Esophagus muscularis mucosa (tissue), 4 donors: ENCODE measurements around the gene F12. TPM values are rescaled to one million over a fixed set of nuclear protein-coding genes. Genes with fewer than 3 reads are reported as not detected.

Experiments
- DNase-seq: peaks from one replicate; pipeline ENCODE4 v3.0.0-alpha.2; 2017; ENCODE audit errors: extremely low spot score
- H3K27ac ChIP-seq, 4 donors: fragments of 200-600 bp; sonication (generic); replicated peaks in 1 of 4; 1 replicate in 3 of 4; 2 replicates in 1 of 4; pipeline ENCODE4 v1.5.1; 2016 to 2019; ENCODE audit warnings: mild to moderate bottlenecking in 1 of 4
- H3K27me3 ChIP-seq, 4 donors: fragments of 200-600 bp; sonication (generic); one replicate each; pipeline versions ENCODE4 v1.5.1 to v1.6.0; 2016 to 2019
- H3K36me3 ChIP-seq, 4 donors: fragments of 200-600 bp; sonication (generic); one replicate each; pipeline ENCODE4 v1.5.1; 2016 to 2019
- H3K4me1 ChIP-seq, 4 donors: fragments of 200-600 bp; sonication (generic); one replicate each; pipeline ENCODE4 v1.5.1; 2016 to 2019
- H3K4me3 ChIP-seq, 4 donors: fragments of 200-600 bp; sonication (generic); 1 replicate in 2 of 4; 2 replicates in 2 of 4; pipeline ENCODE4 v1.5.1; 2016 to 2019; ENCODE audit warnings: mild to moderate bottlenecking in 4 of 4, moderate library complexity in 1 of 4
- H3K9me3 ChIP-seq, 4 donors: fragments of 200-600 bp; sonication (generic); 1 replicate in 3 of 4; 2 replicates in 1 of 4; pipeline ENCODE4 v1.5.1; 2016 to 2019
- EP300 ChIP-seq: sonication (generic); formaldehyde crosslinking; IDR thresholded peaks from one replicate; pipeline ENCODE4 v1.6.1; 2017; ENCODE audit warnings: antibody characterized with exemption
- POLR2A ChIP-seq: fragments of 450-650 bp; IDR thresholded peaks from one replicate; pipeline ENCODE4 v1.6.1; 2017; ENCODE audit warnings: antibody characterized with exemption, moderate library complexity, mild to moderate bottlenecking, low read depth
- POLR2AphosphoS5 ChIP-seq, 2 donors: sonication (generic); formaldehyde crosslinking; IDR thresholded peaks; one replicate each; pipeline ENCODE4 v1.6.1; 2017; ENCODE audit warnings: antibody characterized with exemption in 2 of 2
- WGBS: methylation state at CpG from one replicate; pipeline ENCODE4 v1.1.5; 2018; 5-methylcytosine and 5-hydroxymethylcytosine counted together
- intact Hi-C: fragments of 100-400 bp; cut with DNase I; formaldehyde crosslinking; loops from one replicate; pipeline ENCODE4 v1.15.1; 2023
- total RNA-seq, 4 donors: library from RNA; depleted of rRNA; stranded (reverse); fragments of >200 nt; gene quantifications; one replicate each; pipeline versions ENCODE4 v1.1.0 to v1.2.1, GENCODE V29; 2016
- TF ChIP-seq, protein P1 (sequence below), 3 experiments: fragments of 200-600 bp in 2 of 3; fragments of 450-650 bp in 1 of 3; sonication (generic) in 2 of 3; IDR thresholded peaks; one replicate each; pipeline ENCODE4 v1.5.1; 2017 to 2019; ENCODE audit warnings: antibody characterized with exemption in 3 of 3, mild to moderate bottlenecking in 2 of 3, moderate library complexity in 1 of 3

Gene F12
- total RNA-seq, 4 donors from 2014 or later = 0.17 TPM; not detected in 3

DNA sequence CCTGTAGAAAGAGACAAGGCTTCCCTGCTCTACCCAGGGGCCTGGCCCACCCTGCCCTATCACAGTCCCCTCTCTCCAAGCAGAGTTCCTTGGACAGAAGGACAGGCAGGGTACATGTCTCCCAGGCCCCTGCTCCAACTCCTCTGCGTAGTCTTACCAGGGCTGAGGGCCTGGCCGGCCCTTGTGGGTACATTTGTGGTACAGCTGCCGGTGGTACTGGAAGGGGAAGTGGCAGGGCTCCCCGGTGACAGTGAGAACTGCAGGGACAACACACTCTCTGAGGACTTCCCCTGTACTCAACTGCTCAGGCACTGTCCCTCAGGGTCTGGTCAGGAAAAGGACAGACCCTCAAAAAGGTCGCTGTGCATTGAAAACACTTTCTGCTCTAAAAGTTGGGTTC is 3.6 kb downstream of the F12 start:
- no peak for DNase-seq

DNA sequence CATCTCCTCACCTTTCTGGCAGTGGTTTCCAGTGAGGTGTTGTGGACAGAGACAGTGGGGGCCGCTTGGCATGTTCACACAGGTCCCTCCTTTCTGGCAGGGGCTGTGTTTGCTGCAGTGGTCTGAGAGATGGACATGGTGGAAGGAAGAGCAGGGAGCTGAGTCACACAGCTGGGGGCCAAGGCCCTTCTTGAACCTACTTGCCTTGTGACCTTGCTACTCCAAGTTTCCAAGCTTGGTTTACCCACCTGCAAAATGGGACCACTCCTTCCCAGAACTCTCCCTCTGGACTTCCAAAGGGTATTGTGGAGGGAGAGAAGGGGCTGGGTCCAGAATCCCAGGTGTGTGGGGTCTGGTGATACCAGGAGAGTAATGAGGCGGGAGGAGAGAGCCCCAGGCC is 4.1 kb downstream of the F12 start:
- TF ChIP-seq EP300 (no peak), POLR2AphosphoS5 (IDR thresholded peaks at IDR 0.05) (no peak)
- H3K27me3 ChIP-seq = peaks cover 9 to 59% (median 36%) of the 10 kb centered on the region in 4 donors
- intact Hi-C loops = no loop called here
- H3K36me3 ChIP-seq = no peaks in the 10 kb centered on the region
- H3K4me1 ChIP-seq = peaks cover 28 to 39% (median 35%) of the 10 kb centered on the region in 4 donors
- no peak overlapping the region for H3K4me3 ChIP-seq
- WGBS = 86% methylated on average over 1 of the region's 2 CpGs
- H3K27ac ChIP-seq = no peak overlapping the region
- H3K9me3 ChIP-seq = no peaks in the 10 kb centered on the region
- no peak for DNase-seq

More for the DNA sequence above, 3.6 kb downstream of the F12 start:
- Histone ChIP-seq H3K36me3 (no peaks in the 10 kb centered on the region), H3K27me3 (peaks cover 7 to 54% (median 31%) of the 10 kb centered on the region in 4 donors), H3K27ac (no peak overlapping the region), H3K4me3 (no peak overlapping the region), H3K4me1 (peaks cover 27 to 36% (median 32%) of the 10 kb centered on the region in 4 donors), H3K9me3 (no peaks in the 10 kb centered on the region)
- no peak for TF ChIP-seq POLR2A
- TF ChIP-seq POLR2AphosphoS5 (IDR thresholded peaks at IDR 0.05) = no peak
- TF ChIP-seq EP300 = no peak
- TF ChIP-seq, protein P1, sequence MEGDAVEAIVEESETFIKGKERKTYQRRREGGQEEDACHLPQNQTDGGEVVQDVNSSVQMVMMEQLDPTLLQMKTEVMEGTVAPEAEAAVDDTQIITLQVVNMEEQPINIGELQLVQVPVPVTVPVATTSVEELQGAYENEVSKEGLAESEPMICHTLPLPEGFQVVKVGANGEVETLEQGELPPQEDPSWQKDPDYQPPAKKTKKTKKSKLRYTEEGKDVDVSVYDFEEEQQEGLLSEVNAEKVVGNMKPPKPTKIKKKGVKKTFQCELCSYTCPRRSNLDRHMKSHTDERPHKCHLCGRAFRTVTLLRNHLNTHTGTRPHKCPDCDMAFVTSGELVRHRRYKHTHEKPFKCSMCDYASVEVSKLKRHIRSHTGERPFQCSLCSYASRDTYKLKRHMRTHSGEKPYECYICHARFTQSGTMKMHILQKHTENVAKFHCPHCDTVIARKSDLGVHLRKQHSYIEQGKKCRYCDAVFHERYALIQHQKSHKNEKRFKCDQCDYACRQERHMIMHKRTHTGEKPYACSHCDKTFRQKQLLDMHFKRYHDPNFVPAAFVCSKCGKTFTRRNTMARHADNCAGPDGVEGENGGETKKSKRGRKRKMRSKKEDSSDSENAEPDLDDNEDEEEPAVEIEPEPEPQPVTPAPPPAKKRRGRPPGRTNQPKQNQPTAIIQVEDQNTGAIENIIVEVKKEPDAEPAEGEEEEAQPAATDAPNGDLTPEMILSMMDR (IDR thresholded peaks at IDR 0.05) = no peak
- WGBS = 40% methylated on average over 1 of the region's 5 CpGs
- intact Hi-C loops = no loop called here

- Histone ChIP-seq H3K27ac (no peak overlapping the region), H3K4me1 (peaks cover 34 to 45% (median 41%) of the 10 kb centered on the region in 4 donors), H3K9me3 (no peaks in the 10 kb centered on the region), H3K36me3 (no peaks in the 10 kb centered on the region), H3K4me3 (peak overlapping the region; percentile 53 to 58 (median 57)), H3K27me3 (peaks cover 13 to 65% (median 42%) of the 10 kb centered on the region in 4 donors)
- TF ChIP-seq, protein P1 (IDR thresholded peaks at IDR 0.05) = no peak
- TF ChIP-seq EP300 (no peak), POLR2AphosphoS5 (IDR thresholded peaks at IDR 0.05) (no peak), POLR2A (no peak)
- WGBS = 45% methylated on average over 13 of the region's 16 CpGs
- intact Hi-C loops = loop anchor here (5.0 kb wide), 1 partner anchor 98 kb away; no protein-coding TSS in a partner anchor
- DNase-seq = no peak
Measured at GRCh38 chr5:177404641-177405179, 4.7 kb downstream of the F12 start.

GRCh38 chr5:177403792-177404640 is 5.3 kb downstream of the F12 start:
- no peaks in the 10 kb centered on the region for H3K36me3 ChIP-seq
- no peak overlapping the region for H3K27ac ChIP-seq
- TF ChIP-seq, protein P1 (IDR thresholded peaks at IDR 0.05) = peak; percentile 62 to 83 (median 74)
- peak; percentile 50 to 70 for TF ChIP-seq POLR2AphosphoS5 (IDR thresholded peaks at IDR 0.05)
- TF ChIP-seq EP300 = no peak
- TF ChIP-seq POLR2A = no peak
- H3K4me3 ChIP-seq = peak overlapping the region; percentile 53 to 58 (median 57)
- H3K4me1 ChIP-seq = peaks cover 34 to 48% (median 42%) of the 10 kb centered on the region in 4 donors
- H3K27me3 ChIP-seq = peaks cover 13 to 72% (median 49%) of the 10 kb centered on the region in 4 donors
- WGBS = 2% methylated on average over 10 of the region's 93 CpGs
- peak; percentile 94 for DNase-seq
- H3K9me3 ChIP-seq = no peaks in the 10 kb centered on the region
- intact Hi-C loops = loop anchor here (1.0 to 5.0 kb wide), 2 partner anchors 50 to 98 kb away; no protein-coding TSS in a partner anchor
